ENCODE measurements around the gene LMOD3. TPM values are rescaled to one million over a fixed set of nuclear protein-coding genes. Genes with fewer than 3 reads are reported as not detected.

The LMOD3 gene
- total and polyA plus RNA-seq, 2 of the 4 experiments (the other 2 are of a cell fraction), result not detected

- peak overlapping the region; percentile 12; the same call in 1 of the 2 replicates for H2AK5ac ChIP-seq (ENCODE audit: low read depth, low read length)
- H2BK20ac ChIP-seq (ENCODE audit: low read depth, low read length), result peak overlapping the region; percentile 30
- peak overlapping the region; percentile 43; the same call in 1 of the 2 replicates for H3K14ac ChIP-seq (replicated peaks; ENCODE audit: low read depth, low read length)
- H3K18ac ChIP-seq (ENCODE audit: low read depth, low read length), result no peak overlapping the region; the same call in 1 of the 2 replicates
- peak overlapping the region; percentile 23; the same call in 1 of the 3 replicates for H2BK15ac ChIP-seq (ENCODE audit: low read depth, low read length)
- H2AK9ac ChIP-seq (replicated peaks; ENCODE audit: low read depth, low read length, poor library complexity), result no peak overlapping the region
- no peak overlapping the region for H3K56ac ChIP-seq (ENCODE audit: extremely low read depth, insufficient read depth, low read length)
- peak overlapping the region; percentile 54 for H4K91ac ChIP-seq (ENCODE audit: insufficient read depth, low read depth, low read length)
- no peak overlapping the region for H3K4me2 ChIP-seq (ENCODE audit: low read depth, low read length)
- no peak overlapping the region for H4K5ac ChIP-seq (ENCODE audit: low read depth, low read length)
- peak overlapping the region; percentile 73; the same call in 1 of the 2 replicates for H3K23ac ChIP-seq (ENCODE audit: low read depth, low read length)
- no peak for DNase-seq
- peak overlapping the region; percentile 17 for H2BK5ac ChIP-seq (ENCODE audit: low read depth, low read length, poor library complexity, severe bottlenecking)
- 100% methylated on average over 1 of the region's 5 CpGs; no CpG with 5 or more reads in 1 of the 2 experiments for WGBS, 2 experiments (ENCODE audit: extremely low coverage in 2 of 2, insufficient read length in 1 of 2)
- no peak overlapping the region for H3K4me3 ChIP-seq (ENCODE audit: insufficient read depth, low read depth, low read length)
- H4K8ac ChIP-seq (ENCODE audit: low read depth in 2 of 2, low read length in 2 of 2), result peak overlapping the region in 1 of 2 experiments; percentile 32; a peak in 1 of 4 replicates
- H2AFZ ChIP-seq (replicated peaks; ENCODE audit: low read length, poor library complexity), result no peak overlapping the region
- ChIA-PET POLR2A (ENCODE audit: unreplicated experiment) (no interaction called here), CTCF (interaction anchor here (0.6 kb wide), 1 partner anchor 34 kb away, joined by 3 read pairs; no protein-coding TSS in a partner anchor)
- peaks cover 9% of the 10 kb centered on the region for H3K4me1 ChIP-seq (ENCODE audit: control insufficient read depth, insufficient read depth, low read length)
- dilution Hi-C loops (cut with HindIII; ENCODE audit: low sequenced_read_pairs, unreplicated experiment) (no loop called here), intact Hi-C loops (cut with micrococcal nuclease) (loop anchor here (10.0 kb wide), 2 partner anchors 783 to 863 kb away; no protein-coding TSS in a partner anchor), in situ Hi-C loops (cut with MboI; ENCODE audit: low sequenced_read_pairs) (no loop called here)
- H3K9ac ChIP-seq (ENCODE audit: low read depth, low read length), result no peak overlapping the region
- no peaks in the 10 kb centered on the region for H3K36me3 ChIP-seq (ENCODE audit: control insufficient read depth, insufficient read depth, low read length)
- H3K79me1 ChIP-seq (ENCODE audit: low read depth in 1 of 2, low read length in 2 of 2), result peaks cover 0 to 39% of the 10 kb centered on the region in 2 experiments
- no TSS peak for BruUV-seq (replicated peaks)
- peaks cover 7% of the 10 kb centered on the region for H3K9me1 ChIP-seq (ENCODE audit: insufficient read depth, low read length)
- no peak for ATAC-seq (ENCODE audit: low read depth)
- H3K9me3 ChIP-seq (ENCODE audit: control insufficient read depth, insufficient read depth, low read length), result no peaks in the 10 kb centered on the region
- no peaks in the 10 kb centered on the region for H3K27me3 ChIP-seq (ENCODE audit: control insufficient read depth, insufficient read depth, low read length)
- H3K27ac ChIP-seq (ENCODE audit: insufficient read depth, low read length), result no peak overlapping the region
- H4K20me1 ChIP-seq (ENCODE audit: insufficient read depth, low read length), result peaks cover 4% of the 10 kb centered on the region; the same call in 1 of the 2 replicates
- peak overlapping the region; percentile 58; the same call in 1 of the 2 replicates for H3K4ac ChIP-seq (ENCODE audit: low read depth, low read length)
- H2BK120ac ChIP-seq (ENCODE audit: low read depth, low read length), result peak overlapping the region; percentile 52
- no peak for TF ChIP-seq RFX5 (IDR thresholded peaks at IDR 0.05; ENCODE audit: low read depth, low read length)
- TF ChIP-seq CHD1 (IDR thresholded peaks at IDR 0.05; ENCODE audit: low read depth, low read length), result no peak
- no peak for TF ChIP-seq RAD21 (IDR thresholded peaks at IDR 0.05; ENCODE audit: low read length)
- no peak for TF ChIP-seq MAFK (IDR thresholded peaks at IDR 0.05; ENCODE audit: low read depth, low read length)
- no peak for TF ChIP-seq NFE2L2 (IDR thresholded peaks at IDR 0.05; ENCODE audit: low read depth, low read length)
- TF ChIP-seq CTCF (conservative IDR thresholded peaks at IDR 0.05; ENCODE audit: low read depth, low read length), result no peak
- TF ChIP-seq USF2 (IDR thresholded peaks at IDR 0.05; ENCODE audit: low read depth, low read length), result no peak
- no peak for TF ChIP-seq MAZ (IDR thresholded peaks at IDR 0.05; ENCODE audit: borderline replicate concordance, low read depth, low read length)
- TF ChIP-seq SMC3 (IDR thresholded peaks at IDR 0.05; ENCODE audit: low read depth, low read length), result no peak
- no peak for TF ChIP-seq ELK1 (IDR thresholded peaks at IDR 0.05; ENCODE audit: borderline replicate concordance, low read depth, low read length)
- no peak for TF ChIP-seq RCOR1 (IDR thresholded peaks at IDR 0.05; ENCODE audit: insufficient replicate concordance, low read length)
- no peak for TF ChIP-seq BHLHE40 (IDR thresholded peaks at IDR 0.05; ENCODE audit: low read depth, low read length)
- no peak for TF ChIP-seq CEBPB (IDR thresholded peaks at IDR 0.05; ENCODE audit: low read depth, low read length)
- TF ChIP-seq MXI1 (IDR thresholded peaks at IDR 0.05; ENCODE audit: borderline replicate concordance, low read depth, low read length), result no peak
These were observed 40.7 kb downstream of the LMOD3 start for GRCh38 chr3:69081583-69082262.
